GM20000 (cell line): ENCODE data around the gene TMEM175.

Experiments
- DNase-seq: peaks from one replicate; pipeline ENCODE4 v3.0.0; 2012; ENCODE audit warnings: low spot score
- CTCF ChIP-seq: IDR thresholded peaks from 2 replicates; pipeline ENCODE4 v1.5.1; 2012; ENCODE audit warnings: mild to moderate bottlenecking, control low read depth; ENCODE audit errors: extremely low read depth, missing control alignments

The TMEM175 gene

GRCh38 chr4:989722-990471 lies 57.6 kb downstream of the TMEM175 start:
- TF ChIP-seq CTCF: no peak
- DNase-seq: no peak

GRCh38 chr4:990746-991367 lies 58.6 kb downstream of the TMEM175 start:
- DNase-seq: no peak
- TF ChIP-seq CTCF: no peak

GRCh38 chr4:991451-992296 lies 59.4 kb downstream of the TMEM175 start:
- TF ChIP-seq CTCF: no peak
- no peak for DNase-seq

- DNase-seq: no peak
These were observed 60.2 kb downstream of the TMEM175 start for GRCh38 chr4:992297-993110.

GRCh38 chr4:993111-994029 lies 61.1 kb downstream of the TMEM175 start, which contains the start of gene SLC26A1:
Gene SLC26A1, minus strand, starts transcription at chr4:993404. Its CDS starts 1,701 bp downstream, at chr4:991703.
- no peak for DNase-seq
- no peak for TF ChIP-seq CTCF

More at GRCh38 chr4:992297-993110, 60.2 kb downstream of the TMEM175 start:
- no peak for TF ChIP-seq CTCF

GRCh38 chr4:995311-996026 lies 63.2 kb downstream of the TMEM175 start:
- no peak for TF ChIP-seq CTCF
- no peak for DNase-seq
